Prostate gland (tissue), 2 donors: ENCODE results near the gene GZF1.

Experiments
- CTCF ChIP-seq, 4 experiments: fragments of 200-600 bp in 2 of 4; fragments of 450-650 bp in 2 of 4; sonication (generic) in 2 of 4; IDR thresholded peaks; 1 replicate in 3 of 4; 2 replicates in 1 of 4; pipeline ENCODE4 v1.5.1; 2016 to 2019; ENCODE audit warnings: antibody characterized with exemption in 4 of 4, mild to moderate bottlenecking in 2 of 4, moderate library complexity in 2 of 4
- POLR2AphosphoS5 ChIP-seq: sonication (generic); formaldehyde crosslinking; IDR thresholded peaks from one replicate; pipeline ENCODE4 v1.6.1; 2017; ENCODE audit warnings: antibody characterized with exemption

- TF ChIP-seq CTCF (IDR thresholded peaks at IDR 0.05) (no peak), POLR2AphosphoS5 (no peak)
Observed at GRCh38 chr20:23379772-23380171, 17.8 kb downstream of the GZF1 start.
